Ascending aorta (tissue), 2 donors: Measurements from ENCODE around the gene PNMA6E. TPM values are rescaled to one million over a fixed set of nuclear protein-coding genes. Genes with fewer than 3 reads are reported as not detected.
A peak's percentile ranks its signal among the peaks of the same experiment; 100 is the strongest.
"Not testable (repeated sequence)": the region's sequence is repeated elsewhere in the genome, so short reads cannot be mapped to it uniquely, and the experiment has no call there.

ENCODE experiments used
- DNase-seq, 2 donors: peaks; one replicate each; pipeline ENCODE4 v3.0.0-alpha.2; 2019; ENCODE audit warnings: low spot score in 2 of 2
- H3K27ac ChIP-seq, 2 donors: fragments of 200-600 bp; sonication (generic); one replicate each; pipeline ENCODE4 v1.5.1; 2016 to 2017; ENCODE audit warnings: mild to moderate bottlenecking in 1 of 2
- H3K27me3 ChIP-seq: fragments of 200-600 bp; sonication (generic); one replicate; pipeline ENCODE4 v1.5.1; 2017
- H3K36me3 ChIP-seq, 2 donors: fragments of 200-600 bp; sonication (generic); one replicate each; pipeline ENCODE4 v1.5.1; 2016
- H3K4me1 ChIP-seq, 2 donors: fragments of 200-600 bp; sonication (generic); one replicate each; pipeline ENCODE4 v1.5.1; 2016 to 2017; ENCODE audit warnings: mild to moderate bottlenecking in 1 of 2
- H3K4me3 ChIP-seq, 2 donors: fragments of 200-600 bp; sonication (generic); one replicate each; pipeline ENCODE4 v1.5.1; 2016 to 2017; ENCODE audit warnings: mild to moderate bottlenecking in 1 of 2
- H3K9me3 ChIP-seq, 2 donors: fragments of 200-600 bp; sonication (generic); one replicate each; pipeline ENCODE4 v1.5.1; 2016
- intact Hi-C: fragments of 100-400 bp; cut with DNase I; formaldehyde crosslinking; loops from one replicate; pipeline ENCODE4 v1.15.1; 2023
- total RNA-seq: library from RNA; depleted of rRNA; stranded (reverse); fragments of >200 nt; gene quantifications from one replicate; pipeline ENCODE4 v1.1.0, GENCODE V29; 2016
- TF ChIP-seq, protein P1 (sequence below), 3 experiments: fragments of 200-600 bp in 2 of 3; fragments of 450-650 bp in 1 of 3; sonication (generic) in 2 of 3; IDR thresholded peaks; one replicate each; pipeline ENCODE4 v1.5.1; 2016 to 2019; ENCODE audit warnings: antibody characterized with exemption in 3 of 3, mild to moderate bottlenecking in 1 of 3, moderate library complexity in 1 of 3

The PNMA6E gene
- total RNA-seq, 1 donor from 2014 or later = not detected

- Histone ChIP-seq H3K36me3 (no peaks in the 10 kb centered on the region), H3K4me3 (no peak overlapping the region), H3K27ac (no peak overlapping the region), H3K9me3 (no peaks in the 10 kb centered on the region), H3K4me1 (no peaks in the 10 kb centered on the region), H3K27me3 (no peaks in the 10 kb centered on the region)
- intact Hi-C loops = no loop called here
- TF ChIP-seq, protein P1, sequence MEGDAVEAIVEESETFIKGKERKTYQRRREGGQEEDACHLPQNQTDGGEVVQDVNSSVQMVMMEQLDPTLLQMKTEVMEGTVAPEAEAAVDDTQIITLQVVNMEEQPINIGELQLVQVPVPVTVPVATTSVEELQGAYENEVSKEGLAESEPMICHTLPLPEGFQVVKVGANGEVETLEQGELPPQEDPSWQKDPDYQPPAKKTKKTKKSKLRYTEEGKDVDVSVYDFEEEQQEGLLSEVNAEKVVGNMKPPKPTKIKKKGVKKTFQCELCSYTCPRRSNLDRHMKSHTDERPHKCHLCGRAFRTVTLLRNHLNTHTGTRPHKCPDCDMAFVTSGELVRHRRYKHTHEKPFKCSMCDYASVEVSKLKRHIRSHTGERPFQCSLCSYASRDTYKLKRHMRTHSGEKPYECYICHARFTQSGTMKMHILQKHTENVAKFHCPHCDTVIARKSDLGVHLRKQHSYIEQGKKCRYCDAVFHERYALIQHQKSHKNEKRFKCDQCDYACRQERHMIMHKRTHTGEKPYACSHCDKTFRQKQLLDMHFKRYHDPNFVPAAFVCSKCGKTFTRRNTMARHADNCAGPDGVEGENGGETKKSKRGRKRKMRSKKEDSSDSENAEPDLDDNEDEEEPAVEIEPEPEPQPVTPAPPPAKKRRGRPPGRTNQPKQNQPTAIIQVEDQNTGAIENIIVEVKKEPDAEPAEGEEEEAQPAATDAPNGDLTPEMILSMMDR (IDR thresholded peaks at IDR 0.05) = no peak
- DNase-seq = peak in 1 of 2 donors; percentile 44
Observed at GRCh38 chrX:153388722-153389459, 12.3 kb downstream of the PNMA6E start.

DNA sequence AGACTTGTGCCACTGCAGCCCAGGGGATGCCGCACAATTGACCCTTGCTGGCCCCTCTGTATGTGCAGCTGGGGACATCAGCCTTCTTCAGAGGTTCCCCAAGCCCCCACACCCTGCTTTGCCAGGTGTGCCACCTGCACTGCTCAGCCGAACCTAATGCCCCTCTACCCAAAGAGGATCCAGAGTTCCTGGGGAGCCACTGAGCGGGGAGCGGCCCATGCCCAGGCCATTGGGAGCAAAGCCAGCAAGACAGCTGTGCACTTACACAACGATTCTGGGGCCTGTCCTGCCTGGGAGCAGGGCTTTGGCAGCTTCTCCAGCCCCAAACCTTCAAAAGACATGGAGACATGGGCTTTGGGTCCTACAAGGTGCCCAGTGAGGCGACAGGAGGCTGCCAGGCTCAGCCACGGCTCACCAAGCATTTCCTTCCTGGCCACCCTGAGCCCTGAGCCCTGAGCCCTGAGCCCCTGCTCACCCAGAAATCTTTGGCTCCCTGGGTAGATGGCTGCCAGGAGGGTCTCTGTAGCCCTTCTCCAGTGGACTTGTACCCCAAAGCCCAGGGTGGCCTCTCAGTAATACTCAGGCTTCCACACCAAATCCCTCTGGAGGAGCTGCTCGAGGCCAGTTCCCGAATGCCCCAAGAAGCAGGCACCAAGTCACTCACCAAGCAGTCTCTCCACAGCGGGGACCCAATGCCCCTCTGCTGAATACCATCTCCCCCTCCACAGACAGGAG, 13.0 kb downstream of the PNMA6E start:
- no peak overlapping the region for H3K4me3 ChIP-seq
- TF ChIP-seq, protein P1 (IDR thresholded peaks at IDR 0.05) = no peak
- no peaks in the 10 kb centered on the region for H3K36me3 ChIP-seq
- intact Hi-C loops = no loop called here
- H3K27me3 ChIP-seq = no peaks in the 10 kb centered on the region
- DNase-seq = peak in 1 of 2 donors; percentile 50
- H3K9me3 ChIP-seq = no peaks in the 10 kb centered on the region
- H3K4me1 ChIP-seq = no peaks in the 10 kb centered on the region
- H3K27ac ChIP-seq = no peak overlapping the region

DNA sequence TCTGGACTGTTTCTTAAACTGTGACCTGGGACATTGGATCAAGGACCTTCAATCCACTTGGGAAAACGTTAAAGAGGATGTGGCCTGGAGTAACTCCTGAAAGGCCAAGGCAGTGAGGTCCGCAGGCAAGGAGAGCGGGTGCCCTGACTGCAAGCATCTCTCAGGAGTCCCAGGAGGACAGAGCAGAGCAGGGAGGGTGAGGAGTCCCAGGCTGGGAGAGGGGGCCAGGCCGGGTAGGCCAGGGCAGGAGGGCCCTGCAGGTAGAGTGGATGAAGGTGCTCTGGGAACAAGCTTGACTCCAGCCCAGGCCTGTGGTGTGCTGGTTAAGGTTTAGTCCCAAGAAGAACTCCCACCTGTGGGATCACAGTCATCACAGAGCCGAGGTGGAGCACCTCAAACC, 13.8 kb downstream of the PNMA6E start:
- Histone ChIP-seq H3K9me3 (no peaks in the 10 kb centered on the region), H3K4me1 (no peaks in the 10 kb centered on the region)
- intact Hi-C loops = no loop called here

GRCh38 chrX:153386097-153386496, 15.1 kb downstream of the PNMA6E start:
- Histone ChIP-seq H3K9me3 (no peaks in the 10 kb centered on the region), H3K36me3 (no peaks in the 10 kb centered on the region), H3K4me1 (no peaks in the 10 kb centered on the region), H3K4me3 (no peak overlapping the region), H3K27ac (no peak overlapping the region), H3K27me3 (no peaks in the 10 kb centered on the region)
- DNase-seq = no peak
- TF ChIP-seq, protein P1 (IDR thresholded peaks at IDR 0.05) = no peak
- intact Hi-C loops = no loop called here

More for the DNA sequence above, 13.8 kb downstream of the PNMA6E start:
- DNase-seq = no peak
- Histone ChIP-seq H3K4me3 (no peak overlapping the region), H3K27me3 (no peaks in the 10 kb centered on the region), H3K36me3 (no peaks in the 10 kb centered on the region), H3K27ac (no peak overlapping the region)
- TF ChIP-seq, protein P1 (IDR thresholded peaks at IDR 0.05) = no peak

DNA sequence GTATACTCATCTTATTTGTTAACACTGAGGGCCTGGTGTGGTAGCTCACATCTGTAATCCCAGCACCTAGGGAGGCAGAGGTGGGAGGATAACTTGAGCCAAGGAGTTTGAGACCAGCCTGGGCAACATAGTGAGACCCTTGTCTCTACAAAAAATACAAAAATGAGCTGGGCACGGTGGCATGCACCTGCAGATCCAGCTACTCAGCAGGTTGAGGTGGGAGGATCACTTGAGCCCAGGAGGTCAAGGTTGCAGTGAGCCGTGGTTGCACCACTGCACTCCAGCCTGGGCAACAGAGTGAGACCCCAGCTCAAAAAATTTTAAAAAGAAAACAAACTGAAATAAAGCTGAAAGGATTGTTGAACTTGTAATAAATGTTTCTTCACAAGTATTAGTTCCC, 16.2 kb downstream of the PNMA6E start:
- not testable (repeated sequence) for H3K27ac ChIP-seq

GRCh38 chrX:153384390-153384789, 16.8 kb downstream of the PNMA6E start:
- Histone ChIP-seq H3K4me3 (no peak overlapping the region), H3K9me3 (no peaks in the 10 kb centered on the region), H3K27ac (no peak overlapping the region), H3K27me3 (no peaks in the 10 kb centered on the region), H3K4me1 (no peaks in the 10 kb centered on the region), H3K36me3 (no peaks in the 10 kb centered on the region)
- DNase-seq = no peak
- TF ChIP-seq, protein P1 (IDR thresholded peaks at IDR 0.05) = no peak
- intact Hi-C loops = no loop called here

More for the DNA sequence above, 16.2 kb downstream of the PNMA6E start:
- DNase-seq, H3K27me3 ChIP-seq, H3K9me3 ChIP-seq, H3K36me3 ChIP-seq, intact Hi-C loops, H3K4me3 ChIP-seq, H3K4me1 ChIP-seq: not testable (repeated sequence)
